Chondrocyte (in vitro differentiated cells): Measurements from ENCODE around the gene E2F7. TPM values are rescaled to one million over a fixed set of nuclear protein-coding genes. Genes with fewer than 3 reads are reported as not detected.

Experiments
- DNase-seq: peaks from one replicate; pipeline ENCODE4 v3.0.0; 2021; ENCODE audit warnings: mixed read lengths, low spot score
- H3K27ac Mint-ChIP-seq: one replicate; pipeline ENCODE4 v1.8.0; 2021; ENCODE audit warnings: mild to moderate bottlenecking, moderate library complexity, mixed read lengths; ENCODE audit not compliant: unreplicated experiment
- H3K27me3 Mint-ChIP-seq: 2 replicates; pipeline ENCODE4 v1.8.0; 2021; ENCODE audit warnings: low read depth, mixed read lengths
- H3K36me3 Mint-ChIP-seq: 2 replicates; pipeline ENCODE4 v1.8.0; 2021; ENCODE audit warnings: low read depth, mixed read lengths
- H3K4me1 Mint-ChIP-seq: 2 replicates; pipeline ENCODE4 v1.8.0; 2021; ENCODE audit warnings: low read depth, mild to moderate bottlenecking, mixed read lengths
- H3K4me3 Mint-ChIP-seq: one replicate; pipeline ENCODE4 v1.8.0; 2021; ENCODE audit warnings: mild to moderate bottlenecking, moderate library complexity, mixed read lengths; ENCODE audit not compliant: unreplicated experiment
- H3K9me3 Mint-ChIP-seq: 2 replicates; pipeline ENCODE4 v1.8.0; 2021; ENCODE audit warnings: low read depth, mixed read lengths
- total RNA-seq: library from RNA; stranded (reverse); gene quantifications from 3 replicates; pipeline ENCODE4 v1.2.1, GENCODE V29; 2021
- TF ChIP-seq, protein P1 (sequence below): fragments of 200-600 bp; sonication (generic); IDR thresholded peaks from 2 replicates; pipeline ENCODE4 v1.5.0; 2021; ENCODE audit warnings: antibody characterized with exemption, mild to moderate bottlenecking, moderate library complexity

E2F7 gene
- total RNA-seq, 1 donor from 2014 or later: 2.8 TPM

DNA sequence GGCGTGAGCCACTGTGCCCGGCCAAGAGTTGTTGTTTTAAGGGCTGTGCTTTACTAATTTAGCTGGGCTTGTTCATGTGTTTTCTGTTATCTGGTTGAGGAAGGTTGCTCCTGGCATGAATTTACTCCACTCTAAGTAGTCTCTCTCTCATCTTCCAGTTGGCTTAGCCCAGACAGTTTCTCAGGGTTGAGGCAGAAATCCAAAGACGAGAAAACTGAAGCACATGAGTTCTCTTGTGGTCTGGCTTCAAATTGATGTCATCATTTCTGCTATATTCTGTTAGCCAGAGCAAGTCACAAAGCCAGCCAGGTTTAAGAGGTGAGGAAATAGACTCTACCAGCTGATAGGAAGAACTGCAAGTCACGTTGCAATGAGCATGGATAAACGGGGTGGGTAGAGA lies 57.9 kb downstream of the E2F7 start:
- DNase-seq: no peak

DNA sequence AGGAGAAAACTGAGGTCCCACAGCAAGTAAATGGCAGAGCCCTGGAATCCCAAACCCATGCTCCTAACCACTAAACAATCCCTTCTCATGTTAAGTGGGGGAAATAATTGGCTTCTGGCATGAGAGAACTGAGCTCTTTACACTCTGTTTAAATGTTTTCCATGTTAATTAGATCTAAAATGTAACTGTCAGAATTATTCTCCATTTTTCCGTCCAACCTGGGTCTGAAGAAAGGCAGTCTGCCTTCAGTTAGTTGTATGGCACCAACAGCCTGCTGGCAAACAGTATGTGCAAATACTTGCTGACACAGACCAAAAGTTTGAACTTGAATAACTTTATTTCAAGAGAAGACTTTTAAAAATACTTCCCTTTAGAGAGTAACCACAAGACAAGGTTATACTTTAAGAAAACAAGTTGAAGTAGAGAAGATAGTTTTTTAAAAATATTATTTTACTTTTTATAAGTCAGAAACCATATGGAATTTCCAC lies 59.7 kb downstream of the E2F7 start:
- no peak for DNase-seq
- TF ChIP-seq, protein P1, sequence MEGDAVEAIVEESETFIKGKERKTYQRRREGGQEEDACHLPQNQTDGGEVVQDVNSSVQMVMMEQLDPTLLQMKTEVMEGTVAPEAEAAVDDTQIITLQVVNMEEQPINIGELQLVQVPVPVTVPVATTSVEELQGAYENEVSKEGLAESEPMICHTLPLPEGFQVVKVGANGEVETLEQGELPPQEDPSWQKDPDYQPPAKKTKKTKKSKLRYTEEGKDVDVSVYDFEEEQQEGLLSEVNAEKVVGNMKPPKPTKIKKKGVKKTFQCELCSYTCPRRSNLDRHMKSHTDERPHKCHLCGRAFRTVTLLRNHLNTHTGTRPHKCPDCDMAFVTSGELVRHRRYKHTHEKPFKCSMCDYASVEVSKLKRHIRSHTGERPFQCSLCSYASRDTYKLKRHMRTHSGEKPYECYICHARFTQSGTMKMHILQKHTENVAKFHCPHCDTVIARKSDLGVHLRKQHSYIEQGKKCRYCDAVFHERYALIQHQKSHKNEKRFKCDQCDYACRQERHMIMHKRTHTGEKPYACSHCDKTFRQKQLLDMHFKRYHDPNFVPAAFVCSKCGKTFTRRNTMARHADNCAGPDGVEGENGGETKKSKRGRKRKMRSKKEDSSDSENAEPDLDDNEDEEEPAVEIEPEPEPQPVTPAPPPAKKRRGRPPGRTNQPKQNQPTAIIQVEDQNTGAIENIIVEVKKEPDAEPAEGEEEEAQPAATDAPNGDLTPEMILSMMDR: no peak
- Mint-ChIP-seq H3K27ac (no peak overlapping the region), H3K4me1 (peaks cover 22% of the 10 kb centered on the region), H3K4me3 (no peak overlapping the region), H3K36me3 (no peaks in the 10 kb centered on the region), H3K9me3 (no peaks in the 10 kb centered on the region), H3K27me3 (peaks cover 2% of the 10 kb centered on the region)

More for the DNA sequence above, 57.9 kb downstream of the E2F7 start:
- peaks cover 25% of the 10 kb centered on the region for H3K4me1 Mint-ChIP-seq
- TF ChIP-seq, protein P1: no peak
- H3K9me3 Mint-ChIP-seq: no peaks in the 10 kb centered on the region
- no peaks in the 10 kb centered on the region for H3K27me3 Mint-ChIP-seq
- H3K27ac Mint-ChIP-seq: no peak overlapping the region
- H3K4me3 Mint-ChIP-seq: no peak overlapping the region
- no peaks in the 10 kb centered on the region for H3K36me3 Mint-ChIP-seq

DNA sequence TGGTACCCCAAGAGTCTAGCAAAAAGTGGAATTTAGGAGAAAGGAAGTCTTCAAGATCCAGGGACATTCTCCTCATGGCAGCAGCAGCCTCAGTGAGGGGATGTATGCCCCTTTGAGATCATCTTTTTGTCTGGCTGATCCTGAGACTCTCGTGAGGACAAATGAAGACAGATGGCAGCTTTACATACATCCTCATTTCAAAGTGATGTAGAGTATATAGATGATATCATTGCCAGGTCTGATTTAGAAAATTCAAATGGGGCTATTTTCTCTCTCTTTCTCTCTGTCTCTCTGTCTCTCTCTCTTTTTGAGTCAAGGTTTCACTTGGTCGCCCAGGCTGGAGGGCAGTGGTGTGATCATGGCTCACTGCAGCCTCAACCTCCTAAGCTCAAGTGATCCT lies 61.5 kb downstream of the E2F7 start:
- no peaks in the 10 kb centered on the region for H3K9me3 Mint-ChIP-seq
- DNase-seq: no peak
- H3K27ac Mint-ChIP-seq: no peak overlapping the region
- peaks cover 18% of the 10 kb centered on the region for H3K4me1 Mint-ChIP-seq
- peaks cover 2% of the 10 kb centered on the region for H3K27me3 Mint-ChIP-seq
- H3K36me3 Mint-ChIP-seq: no peaks in the 10 kb centered on the region
- no peak overlapping the region for H3K4me3 Mint-ChIP-seq
- TF ChIP-seq, protein P1: no peak

DNA sequence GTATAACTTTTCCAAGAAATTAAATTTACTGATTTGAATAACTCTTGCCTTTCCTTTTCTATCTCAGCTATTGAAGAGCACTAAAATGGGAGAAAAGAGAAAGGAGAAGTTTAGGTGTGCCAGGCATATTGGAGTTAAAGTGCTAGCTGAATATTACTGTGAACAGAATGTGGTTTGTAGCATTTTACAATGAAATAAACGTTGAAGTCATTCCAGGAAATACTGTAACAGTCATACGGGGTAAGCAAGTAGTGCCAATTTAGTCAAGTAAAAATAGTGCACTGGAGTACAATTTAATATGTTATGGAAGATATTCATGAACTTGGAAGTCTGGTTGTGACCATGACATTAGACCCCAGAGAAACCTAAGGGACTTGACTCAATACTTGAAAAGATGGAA lies 62.1 kb downstream of the E2F7 start:
- TF ChIP-seq, protein P1: no peak
- H3K4me1 Mint-ChIP-seq: peaks cover 18% of the 10 kb centered on the region
- no peak overlapping the region for H3K27ac Mint-ChIP-seq
- H3K9me3 Mint-ChIP-seq: no peaks in the 10 kb centered on the region
- no peak for DNase-seq
- peaks cover 2% of the 10 kb centered on the region for H3K27me3 Mint-ChIP-seq
- no peak overlapping the region for H3K4me3 Mint-ChIP-seq
- no peaks in the 10 kb centered on the region for H3K36me3 Mint-ChIP-seq

DNA sequence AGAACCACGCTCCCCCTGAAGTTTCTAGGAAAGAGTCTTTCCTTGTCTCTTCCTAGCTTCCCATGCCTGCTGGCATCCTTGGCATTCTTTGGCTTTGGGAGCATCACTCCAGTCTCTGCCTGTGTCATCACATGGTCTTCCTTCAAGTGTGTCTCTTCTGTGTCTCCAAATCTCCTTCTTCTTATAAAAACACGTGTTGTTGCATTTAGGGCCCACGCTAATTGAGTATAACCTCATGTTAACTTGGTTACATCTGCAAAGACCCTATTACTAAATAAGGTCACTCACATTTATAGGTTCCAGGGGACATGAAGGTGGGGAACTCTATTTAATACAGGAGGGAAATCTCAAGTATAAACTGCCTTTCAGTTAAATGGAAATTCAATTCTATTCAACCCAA lies 63.0 kb downstream of the E2F7 start:
- TF ChIP-seq, protein P1: no peak
- no peaks in the 10 kb centered on the region for H3K9me3 Mint-ChIP-seq
- H3K36me3 Mint-ChIP-seq: no peaks in the 10 kb centered on the region
- H3K27ac Mint-ChIP-seq: no peak overlapping the region
- peaks cover 18% of the 10 kb centered on the region for H3K4me1 Mint-ChIP-seq
- peaks cover 2% of the 10 kb centered on the region for H3K27me3 Mint-ChIP-seq
- DNase-seq: no peak
- no peak overlapping the region for H3K4me3 Mint-ChIP-seq
